Activated CD4-positive, alpha-beta memory T cell treated with anti-CD3 and anti-CD28 coated beads, Interleukin-2, amount 10 ng/mL, durations not matched to agents 7 days and 5 days (primary cell): Measurements from ENCODE around the gene ZNF267. TPM values are rescaled to one million over a fixed set of nuclear protein-coding genes. Genes with fewer than 3 reads are reported as not detected.
"Not testable (repeated sequence)": the region's sequence is repeated elsewhere in the genome, so short reads cannot be mapped to it uniquely, and the experiment has no call there.

ENCODE experiments used
- CTCF ChIA-PET: fragments of 350-600 bp; sonication (Branson Sonifier 250); formaldehyde crosslinking; loops from one replicate; lab custom pipeline; 2021; ENCODE audit warnings: antibody characterized with exemption, inconsistent platforms; lab: Charles Lee
- POLR2A ChIA-PET: fragments of 350-600 bp; sonication (Branson Sonifier 250); formaldehyde crosslinking; loops from one replicate; lab custom pipeline; 2021; ENCODE audit warnings: antibody characterized with exemption; lab: Charles Lee
- DNase-seq: peaks from one replicate; pipeline ENCODE4 v3.0.0-alpha.2; 2020
- H3K27ac Mint-ChIP-seq: one replicate; pipeline ENCODE4 v1.8.0; 2021; ENCODE audit warnings: mild to moderate bottlenecking, mixed read lengths
- H3K27me3 Mint-ChIP-seq: one replicate; pipeline ENCODE4 v1.8.0; 2021; ENCODE audit warnings: mixed read lengths
- H3K36me3 Mint-ChIP-seq: one replicate; pipeline ENCODE4 v1.8.0; 2021; ENCODE audit warnings: low read depth, mixed read lengths
- H3K4me1 Mint-ChIP-seq: one replicate; pipeline ENCODE4 v1.8.0; 2021; ENCODE audit warnings: mixed read lengths
- H3K4me3 Mint-ChIP-seq: one replicate; pipeline ENCODE4 v1.8.0; 2021; ENCODE audit warnings: mild to moderate bottlenecking, mixed read lengths
- H3K9me3 Mint-ChIP-seq: one replicate; pipeline ENCODE4 v1.8.0; 2021; ENCODE audit warnings: mixed read lengths
- total RNA-seq, 2 experiments: library from RNA; stranded (reverse); gene quantifications; one replicate each; pipeline ENCODE4 v1.2.3, GENCODE V29; 2021

Gene ZNF267
- 10 to 100 TPM; 86.2 to 88.3 TPM for total RNA-seq

DNA sequence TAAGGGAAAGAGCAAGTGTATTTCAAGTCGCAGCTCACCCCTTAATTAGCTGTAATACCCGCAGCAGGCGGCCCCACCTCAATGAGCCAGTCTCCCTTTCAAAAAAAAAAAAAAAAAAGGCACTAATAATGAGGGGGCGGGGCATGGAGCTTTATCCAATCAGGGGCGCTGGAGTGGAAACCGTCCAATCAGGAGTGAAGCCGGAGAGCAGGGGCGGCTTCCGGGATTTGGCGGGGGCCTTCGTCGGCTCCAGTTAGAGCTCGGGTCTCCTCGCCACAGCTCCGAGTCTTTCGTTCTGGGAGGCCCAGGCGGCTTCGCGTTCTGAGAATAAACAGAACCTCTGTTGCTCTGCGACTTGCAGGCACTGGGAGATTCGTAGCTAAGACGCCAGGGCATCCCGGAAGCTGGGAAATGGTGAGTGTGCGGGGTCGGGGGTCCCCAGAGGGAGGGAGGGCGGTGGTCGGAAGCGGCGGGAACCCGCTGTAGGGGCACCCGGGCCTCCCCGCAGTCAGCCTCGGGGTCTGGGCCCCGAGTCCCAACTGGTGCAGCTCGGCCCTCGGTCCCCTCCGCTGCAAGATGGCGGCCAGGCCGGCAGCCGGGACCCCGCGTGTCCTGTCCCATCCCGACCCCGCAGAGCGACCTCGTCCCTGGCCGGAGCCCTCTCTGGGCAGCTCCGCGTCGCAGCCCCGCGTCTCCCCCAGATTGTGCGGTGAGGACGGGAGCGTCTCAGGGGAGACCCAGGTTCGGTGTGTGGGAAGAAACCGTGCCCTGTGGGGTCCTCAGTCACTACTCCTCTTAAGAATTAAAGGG lies at the start of gene ZNF267:
Gene ZNF267, plus strand, starts transcription at position 252 of the 810 bp plus-strand sequence. Its CDS starts 160 bp downstream, at position 412.
- DNase-seq: peak; percentile 95
- Mint-ChIP-seq H3K27ac (peak within 1 kb of the TSS; percentile 97), H3K9me3 (peaks cover 19% of the 10 kb centered on the region), H3K36me3 (peaks cover 64% of the 10 kb centered on the region), H3K4me1 (peaks cover 76% of the 10 kb centered on the region), H3K4me3 (peak within 1 kb of the TSS; percentile 87), H3K27me3 (no peaks in the 10 kb centered on the region)
- CTCF ChIA-PET: interaction anchor here (0.6 to 2.4 kb wide), 5 partner anchors 14 to 732 kb away, joined by 3 to 24 read pairs (median 4); partner anchors contain the start of gene ARMC5
- POLR2A ChIA-PET: interaction anchor here (0.6 to 4.2 kb wide), 30 partner anchors 8 to 971 kb away, joined by 3 to 63 read pairs (median 6); partner anchors contain the start of genes ARMC5, FUS, ITGAX and PYCARD

DNA sequence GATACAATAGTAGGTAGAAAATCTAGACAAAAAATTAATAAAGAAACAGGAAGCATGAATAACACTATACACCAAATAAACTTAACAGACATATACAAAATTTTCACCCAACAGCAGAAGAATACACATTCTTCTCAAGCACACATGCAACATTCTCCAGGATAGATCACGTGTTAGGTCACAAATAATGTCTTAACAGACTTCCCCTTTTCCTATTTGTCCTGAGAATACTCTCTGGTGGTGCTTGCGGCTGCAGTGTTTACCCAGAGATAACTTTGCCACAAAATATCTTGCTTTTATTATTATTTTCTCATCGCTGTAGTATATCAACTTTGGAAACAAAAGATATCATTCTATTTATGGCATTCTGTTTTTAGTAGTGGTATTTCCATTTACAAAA lies 40.6 kb upstream of the ZNF267 start:
- H3K27me3 Mint-ChIP-seq: no peaks in the 10 kb centered on the region
- CTCF ChIA-PET: no interaction called here
- POLR2A ChIA-PET: no interaction called here
- H3K9me3 Mint-ChIP-seq: peaks cover 17% of the 10 kb centered on the region
- H3K4me3 Mint-ChIP-seq: no peak overlapping the region
- peaks cover 2% of the 10 kb centered on the region for H3K36me3 Mint-ChIP-seq
- no peak overlapping the region for H3K27ac Mint-ChIP-seq
- H3K4me1 Mint-ChIP-seq: no peaks in the 10 kb centered on the region
- no peak for DNase-seq

DNA sequence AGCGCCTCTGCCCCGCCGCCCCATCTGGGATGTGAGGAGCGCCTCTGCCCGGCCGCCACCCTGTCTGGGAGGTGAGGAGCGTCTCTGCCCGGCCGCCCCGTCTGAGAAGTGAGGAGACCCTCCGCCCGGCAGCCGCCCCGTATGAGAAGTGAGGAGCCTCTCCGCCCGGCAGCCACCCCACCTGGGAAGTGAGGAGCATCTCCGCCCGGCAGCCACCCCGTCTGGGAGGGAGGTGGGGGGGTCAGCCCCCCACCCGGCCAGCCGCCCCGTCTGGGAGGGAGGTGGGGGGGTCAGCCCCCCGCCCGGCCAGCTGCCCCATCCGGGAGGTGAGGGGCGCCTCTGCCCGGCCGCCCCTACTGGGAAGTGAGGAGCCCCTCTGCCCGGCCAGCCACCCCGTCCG lies 37.2 kb upstream of the ZNF267 start:
- H3K36me3 Mint-ChIP-seq, CTCF ChIA-PET, H3K4me3 Mint-ChIP-seq, POLR2A ChIA-PET, DNase-seq, H3K27ac Mint-ChIP-seq, H3K4me1 Mint-ChIP-seq, H3K27me3 Mint-ChIP-seq: not testable (repeated sequence)
- peaks cover 16% of the 10 kb centered on the region for H3K9me3 Mint-ChIP-seq

DNA sequence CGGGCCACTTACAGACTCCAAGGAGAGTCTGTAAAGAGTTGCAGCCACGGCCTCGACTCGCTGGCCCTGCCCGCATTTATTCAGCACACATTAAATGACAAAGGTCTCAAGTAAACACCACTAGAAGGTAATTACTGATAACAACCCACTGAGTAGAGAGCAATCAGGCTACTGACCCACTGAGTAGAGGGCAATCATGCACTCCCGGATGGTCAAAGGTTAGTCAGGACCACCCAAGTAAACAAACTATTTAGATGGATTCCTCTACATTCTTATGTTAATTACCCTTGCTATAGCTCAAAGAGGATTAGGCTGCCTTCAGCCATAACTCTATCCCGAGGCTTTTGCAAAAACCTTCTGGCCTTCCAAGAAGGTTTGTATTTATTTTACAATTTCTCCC lies 30.7 kb upstream of the ZNF267 start:
- H3K27me3 Mint-ChIP-seq: peaks cover 3% of the 10 kb centered on the region
- peaks cover 26% of the 10 kb centered on the region for H3K9me3 Mint-ChIP-seq
- H3K4me3 Mint-ChIP-seq: no peak overlapping the region
- ChIA-PET CTCF (no interaction called here), POLR2A (no interaction called here)
- no peaks in the 10 kb centered on the region for H3K4me1 Mint-ChIP-seq
- no peak overlapping the region for H3K27ac Mint-ChIP-seq
- no peak for DNase-seq
- no peaks in the 10 kb centered on the region for H3K36me3 Mint-ChIP-seq

DNA sequence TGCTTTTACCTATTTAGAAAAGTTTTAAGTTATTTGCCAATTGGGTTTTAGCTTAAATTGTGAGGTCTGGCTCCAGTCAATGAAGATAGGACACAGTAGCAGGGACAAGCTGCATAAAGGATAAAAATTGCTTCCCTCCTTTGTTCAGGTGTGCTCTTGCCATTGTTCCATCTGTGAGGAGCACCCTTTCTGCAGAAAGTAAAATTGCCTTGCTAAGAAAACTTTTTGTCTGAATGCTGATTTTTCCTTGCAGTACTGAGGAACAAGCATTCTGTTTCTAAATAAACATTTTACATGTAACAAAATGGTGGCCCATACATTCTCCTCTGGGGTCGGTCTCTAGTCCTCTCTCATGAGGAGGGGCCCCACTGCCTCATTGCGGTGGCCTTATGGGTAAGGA lies 25.0 kb upstream of the ZNF267 start:
- H3K4me3 Mint-ChIP-seq, CTCF ChIA-PET, H3K27me3 Mint-ChIP-seq, H3K4me1 Mint-ChIP-seq, DNase-seq, H3K36me3 Mint-ChIP-seq, H3K27ac Mint-ChIP-seq, POLR2A ChIA-PET: not testable (repeated sequence)
- peaks cover 36% of the 10 kb centered on the region for H3K9me3 Mint-ChIP-seq

DNA sequence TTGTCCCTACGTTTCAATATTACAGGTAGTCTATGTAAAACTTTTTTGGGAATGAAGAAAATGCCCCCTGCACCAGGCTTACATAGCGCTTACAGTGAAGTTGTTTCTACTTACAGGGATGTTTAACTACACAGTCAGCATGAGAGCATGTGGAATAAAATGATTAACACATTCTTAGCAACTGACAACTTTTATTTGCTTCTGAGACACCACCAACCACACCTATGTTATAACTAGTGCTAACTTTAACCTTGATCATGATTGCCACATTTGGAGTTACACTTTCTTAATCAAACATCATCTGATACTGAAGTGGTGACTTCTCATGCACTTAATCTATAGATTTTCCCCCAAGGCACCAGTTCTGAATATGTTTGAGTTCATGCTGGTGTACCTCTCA lies 20.3 kb upstream of the ZNF267 start:
- no peak for DNase-seq
- Mint-ChIP-seq H3K4me1 (no peaks in the 10 kb centered on the region), H3K27ac (no peak overlapping the region), H3K9me3 (peaks cover 16% of the 10 kb centered on the region), H3K27me3 (peaks cover 7% of the 10 kb centered on the region), H3K4me3 (no peak overlapping the region), H3K36me3 (no peaks in the 10 kb centered on the region)
- CTCF ChIA-PET: no interaction called here
- POLR2A ChIA-PET: no interaction called here

DNA sequence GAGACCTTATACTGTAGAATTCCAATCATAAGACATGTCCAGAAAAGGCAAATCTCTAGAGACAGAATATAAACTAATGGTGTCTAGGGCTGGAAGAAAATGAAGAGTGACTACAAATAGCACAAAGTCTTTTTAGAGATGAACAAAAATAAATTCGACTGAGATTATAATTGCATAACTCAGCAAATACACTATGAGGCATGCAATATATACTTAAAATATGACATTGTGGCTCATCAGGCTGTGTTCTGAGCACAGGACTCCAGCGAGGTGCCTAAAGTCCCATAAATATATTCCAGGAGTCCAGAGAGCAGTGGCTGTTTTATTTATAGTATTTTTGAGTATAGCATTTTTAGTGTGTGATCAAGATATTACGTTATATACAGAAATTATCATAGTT lies 13.1 kb upstream of the ZNF267 start:
- Mint-ChIP-seq H3K4me3 (no peak overlapping the region), H3K27ac (no peak overlapping the region), H3K36me3 (no peaks in the 10 kb centered on the region), H3K27me3 (peaks cover 6% of the 10 kb centered on the region), H3K4me1 (peaks cover 26% of the 10 kb centered on the region), H3K9me3 (no peaks in the 10 kb centered on the region)
- ChIA-PET POLR2A (interaction anchor here (1.4 kb wide), 1 partner anchor 13 kb away, joined by 6 read pairs; the partner anchor contains the start of gene ZNF267), CTCF (interaction anchor here (1.3 to 3.7 kb wide), 2 partner anchors 8 to 13 kb away, joined by 4 to 24 read pairs; partner anchors contain the start of gene ZNF267)
- DNase-seq: no peak

DNA sequence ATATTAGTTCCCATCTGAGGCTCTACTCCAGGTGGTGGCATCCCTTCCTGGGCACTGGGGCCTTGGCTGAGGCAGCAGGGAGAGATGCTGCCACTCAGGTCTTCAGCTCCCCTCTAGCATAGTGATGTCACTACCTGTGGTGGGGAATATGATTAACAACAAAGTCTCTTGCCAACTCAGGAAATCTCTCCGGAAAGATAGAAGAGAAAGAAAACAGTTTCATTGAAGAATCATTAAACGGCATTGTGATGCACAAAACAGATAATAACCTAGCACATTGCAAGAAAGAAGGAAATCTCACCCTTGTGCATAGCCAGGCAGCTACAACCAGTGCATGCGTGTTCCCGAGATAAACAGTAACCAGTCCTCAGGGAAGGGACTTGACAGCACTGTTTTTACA lies 12.2 kb upstream of the ZNF267 start:
- ChIA-PET CTCF (no interaction called here), POLR2A (interaction anchor here (1.0 to 1.4 kb wide), 3 partner anchors 8 to 16 kb away, joined by 3 to 6 read pairs (median 3); partner anchors contain the start of gene ZNF267)
- Mint-ChIP-seq H3K9me3 (no peaks in the 10 kb centered on the region), H3K36me3 (no peaks in the 10 kb centered on the region), H3K4me3 (no peak overlapping the region), H3K4me1 (peaks cover 28% of the 10 kb centered on the region), H3K27me3 (peaks cover 6% of the 10 kb centered on the region), H3K27ac (peak overlapping the region; percentile 13)
- DNase-seq: no peak

DNA sequence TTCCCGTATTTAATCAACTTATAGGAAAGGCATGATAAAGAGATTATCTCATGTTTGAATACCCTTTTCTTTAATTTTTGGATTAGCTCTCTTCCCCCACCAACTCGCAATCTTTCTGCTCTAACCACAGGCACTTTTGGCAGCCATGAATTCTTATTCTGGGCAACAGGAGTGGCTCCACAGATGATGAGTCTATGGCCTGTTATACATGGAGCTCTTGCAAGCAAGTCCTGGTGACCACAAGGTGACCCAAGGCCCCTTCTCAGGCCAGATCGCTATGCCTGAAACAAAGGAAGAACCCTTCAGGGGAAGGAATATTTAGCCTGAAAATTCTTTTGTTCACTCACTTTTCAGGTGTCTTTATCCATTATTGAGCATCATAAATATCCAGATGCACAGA lies 10.8 kb upstream of the ZNF267 start:
- Mint-ChIP-seq H3K27me3 (no peaks in the 10 kb centered on the region), H3K9me3 (no peaks in the 10 kb centered on the region), H3K4me3 (no peak overlapping the region), H3K4me1 (peaks cover 28% of the 10 kb centered on the region), H3K36me3 (no peaks in the 10 kb centered on the region), H3K27ac (no peak overlapping the region)
- ChIA-PET CTCF (no interaction called here), POLR2A (interaction anchor here (1.3 to 1.5 kb wide), 2 partner anchors 11 to 14 kb away, joined by 3 to 4 read pairs; partner anchors contain the start of gene ZNF267)
- no peak for DNase-seq

DNA sequence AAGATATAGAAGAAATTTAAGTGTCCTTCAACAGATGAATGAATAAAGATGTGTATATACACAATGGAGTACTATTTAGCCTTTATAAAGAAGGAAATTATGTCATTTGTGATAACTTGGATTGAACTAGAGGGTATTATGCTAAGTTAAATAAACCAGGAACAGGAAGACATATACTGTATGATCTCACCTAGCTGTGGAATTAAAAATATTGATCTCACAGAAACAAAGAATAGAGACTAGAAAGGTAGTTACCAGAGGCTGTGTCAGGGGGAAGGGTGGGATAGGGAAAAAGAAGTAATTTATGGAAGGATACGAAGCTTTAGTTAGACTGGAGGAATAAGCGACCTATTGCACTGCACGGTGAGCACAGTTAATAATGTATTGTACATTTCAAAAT lies 5.4 kb upstream of the ZNF267 start:
- peaks cover 58% of the 10 kb centered on the region for H3K4me1 Mint-ChIP-seq
- CTCF ChIA-PET: interaction anchor here (0.6 to 3.3 kb wide), 17 partner anchors 9 to 918 kb away, joined by 3 to 69 read pairs (median 5); partner anchors contain the start of genes ARMC5, RUSF1, ZNF646 and ZNF668
- H3K27me3 Mint-ChIP-seq: no peaks in the 10 kb centered on the region
- peaks cover 8% of the 10 kb centered on the region for H3K9me3 Mint-ChIP-seq
- no peak for DNase-seq
- POLR2A ChIA-PET: interaction anchor here (0.8 to 2.4 kb wide), 7 partner anchors 10 to 884 kb away, joined by 3 to 18 read pairs (median 5); partner anchors contain the start of gene ARMC5
- peaks cover 13% of the 10 kb centered on the region for H3K36me3 Mint-ChIP-seq
- H3K4me3 Mint-ChIP-seq: no peak overlapping the region
- no peak overlapping the region for H3K27ac Mint-ChIP-seq

DNA sequence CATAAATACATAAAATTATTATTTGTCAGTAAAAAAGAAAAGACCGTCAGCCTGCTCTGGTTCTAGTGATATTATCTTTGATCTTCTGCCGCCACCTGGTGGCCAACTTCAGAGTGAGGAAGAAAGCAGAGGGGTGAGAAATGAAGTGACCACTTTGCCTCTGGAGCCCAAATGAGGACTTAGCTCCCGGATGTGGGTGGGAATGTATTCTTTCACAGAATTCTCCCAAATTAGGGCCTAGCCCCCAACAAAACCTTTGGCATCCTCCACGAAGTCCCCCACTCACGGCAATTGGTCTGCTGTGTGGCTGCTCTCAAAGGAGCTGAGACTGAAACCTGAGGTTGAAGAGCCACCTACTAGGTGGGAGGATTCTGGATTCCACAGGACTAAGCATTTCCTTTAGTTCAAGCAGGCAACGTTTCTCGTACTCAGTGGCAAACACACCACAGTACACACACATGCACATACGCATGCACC lies 4.9 kb upstream of the ZNF267 start:
- POLR2A ChIA-PET: interaction anchor here (0.6 to 2.4 kb wide), 14 partner anchors 7 to 884 kb away, joined by 3 to 18 read pairs (median 4); partner anchors contain the start of genes ARMC5, PYCARD and RUSF1
- peaks cover 15% of the 10 kb centered on the region for H3K36me3 Mint-ChIP-seq
- H3K4me1 Mint-ChIP-seq: peaks cover 60% of the 10 kb centered on the region
- CTCF ChIA-PET: interaction anchor here (0.6 to 3.3 kb wide), 22 partner anchors 9 to 919 kb away, joined by 3 to 69 read pairs (median 4); partner anchors contain the start of genes ARMC5, HSD3B7, PYCARD and RUSF1
- DNase-seq: peak; percentile 84
- H3K9me3 Mint-ChIP-seq: peaks cover 8% of the 10 kb centered on the region
- no peaks in the 10 kb centered on the region for H3K27me3 Mint-ChIP-seq
- H3K4me3 Mint-ChIP-seq: peak overlapping the region; percentile 61
- peak overlapping the region; percentile 81 for H3K27ac Mint-ChIP-seq

DNA sequence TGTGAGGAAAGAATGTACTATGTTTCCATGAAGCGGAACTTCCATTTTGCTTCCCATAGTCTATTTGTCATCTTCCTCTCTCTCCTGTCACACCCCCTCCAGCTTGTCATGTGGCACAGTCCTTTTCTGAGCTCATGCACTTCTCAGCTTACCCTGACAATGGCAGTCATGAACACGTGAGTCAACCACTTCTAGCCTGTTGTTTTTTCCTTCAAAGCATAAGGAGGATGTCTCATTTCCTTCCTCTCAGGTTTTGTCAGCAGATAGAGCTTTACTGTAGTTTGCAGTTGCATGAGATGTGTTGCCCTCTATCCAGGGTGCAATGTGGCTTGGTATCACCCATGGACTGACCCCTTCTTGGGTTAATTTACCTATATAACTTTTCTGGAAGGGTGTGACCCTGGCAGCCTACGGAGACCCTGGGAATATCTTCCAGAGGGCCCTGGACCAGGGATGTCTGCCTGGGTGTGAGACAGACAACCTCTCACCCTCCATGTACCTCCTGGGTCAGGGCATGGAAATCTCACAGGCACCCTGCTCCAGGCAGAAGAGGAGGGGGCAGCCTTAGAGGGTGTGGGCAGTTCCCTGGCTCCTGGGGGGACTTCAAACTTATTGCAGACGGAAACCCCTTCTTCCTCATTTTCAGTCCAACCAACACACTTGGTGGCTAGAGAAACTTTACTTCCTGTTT lies 4.0 kb upstream of the ZNF267 start:
- Mint-ChIP-seq H3K36me3 (peaks cover 23% of the 10 kb centered on the region), H3K27me3 (no peaks in the 10 kb centered on the region), H3K9me3 (peaks cover 8% of the 10 kb centered on the region), H3K4me3 (peak overlapping the region; percentile 51), H3K27ac (peak overlapping the region; percentile 81), H3K4me1 (peaks cover 57% of the 10 kb centered on the region)
- DNase-seq: peak; percentile 85
- ChIA-PET POLR2A (interaction anchor here (0.6 to 2.4 kb wide), 13 partner anchors 8 to 690 kb away, joined by 3 to 18 read pairs (median 5); partner anchors contain the start of genes ARMC5, FUS, PYCARD and RUSF1), CTCF (interaction anchor here (0.7 to 3.3 kb wide), 18 partner anchors 8 to 920 kb away, joined by 3 to 69 read pairs (median 5); partner anchors contain the start of genes ARMC5, HSD3B7, PYCARD and RUSF1)
